ENCODE results near the gene FKBP1B. TPM values are rescaled to one million over a fixed set of nuclear protein-coding genes. Genes with fewer than 3 reads are reported as not detected.
A peak's percentile ranks its signal among the peaks of the same experiment; 100 is the strongest.
"Not testable (repeated sequence)": the region's sequence is repeated elsewhere in the genome, so short reads cannot be mapped to it uniquely, and the experiment has no call there.

The FKBP1B gene
- 6.1 TPM for total RNA-seq

DNA sequence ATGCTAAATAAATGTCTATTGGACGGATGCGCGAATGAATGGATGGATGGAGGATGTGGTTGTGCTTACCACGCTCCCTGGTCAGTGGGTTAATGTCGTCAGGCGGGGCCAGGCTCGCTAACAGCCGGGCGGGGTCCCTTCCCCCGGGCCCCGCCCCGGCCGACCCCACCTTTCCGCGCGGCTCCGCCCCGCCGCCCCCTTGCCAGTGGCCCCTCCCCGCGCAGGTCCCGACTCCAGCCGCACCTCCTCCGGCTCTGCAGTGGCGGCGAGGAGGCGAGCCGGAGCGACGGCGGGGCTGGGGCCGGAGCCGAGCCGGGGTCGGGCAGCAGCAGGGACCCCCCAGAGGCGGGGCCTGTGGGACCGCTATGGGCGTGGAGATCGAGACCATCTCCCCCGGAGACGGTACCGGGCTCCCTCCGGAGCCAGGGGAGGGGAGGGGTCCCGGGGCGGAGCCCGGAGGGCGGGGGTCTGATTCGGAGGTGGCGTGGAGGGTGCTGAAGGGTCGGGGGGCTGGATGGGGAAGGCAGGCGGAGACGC lies at the start of gene FKBP1B:
Gene FKBP1B (plus strand): TSS at position 257 of the 537 bp plus-strand sequence. CDS start 109 bp downstream, at position 366.
- peak; percentile 72 for DNase-seq

GRCh38 chr2:24007693-24008092 lies 41.8 kb upstream of the FKBP1B start:
- DNase-seq, result no peak

- DNase-seq, result no peak
Measured at GRCh38 chr2:24008672-24009366, 40.7 kb upstream of the FKBP1B start.

GRCh38 chr2:24009367-24009679 lies 40.2 kb upstream of the FKBP1B start:
- DNase-seq, result no peak

- no peak for DNase-seq
Measured at GRCh38 chr2:24009680-24010476, 39.7 kb upstream of the FKBP1B start, which contains the start of gene MFSD2B. TSS of gene MFSD2B (plus strand) at chr2:24010085. CDS start at chr2:24010097, 12 bp downstream.

DNA sequence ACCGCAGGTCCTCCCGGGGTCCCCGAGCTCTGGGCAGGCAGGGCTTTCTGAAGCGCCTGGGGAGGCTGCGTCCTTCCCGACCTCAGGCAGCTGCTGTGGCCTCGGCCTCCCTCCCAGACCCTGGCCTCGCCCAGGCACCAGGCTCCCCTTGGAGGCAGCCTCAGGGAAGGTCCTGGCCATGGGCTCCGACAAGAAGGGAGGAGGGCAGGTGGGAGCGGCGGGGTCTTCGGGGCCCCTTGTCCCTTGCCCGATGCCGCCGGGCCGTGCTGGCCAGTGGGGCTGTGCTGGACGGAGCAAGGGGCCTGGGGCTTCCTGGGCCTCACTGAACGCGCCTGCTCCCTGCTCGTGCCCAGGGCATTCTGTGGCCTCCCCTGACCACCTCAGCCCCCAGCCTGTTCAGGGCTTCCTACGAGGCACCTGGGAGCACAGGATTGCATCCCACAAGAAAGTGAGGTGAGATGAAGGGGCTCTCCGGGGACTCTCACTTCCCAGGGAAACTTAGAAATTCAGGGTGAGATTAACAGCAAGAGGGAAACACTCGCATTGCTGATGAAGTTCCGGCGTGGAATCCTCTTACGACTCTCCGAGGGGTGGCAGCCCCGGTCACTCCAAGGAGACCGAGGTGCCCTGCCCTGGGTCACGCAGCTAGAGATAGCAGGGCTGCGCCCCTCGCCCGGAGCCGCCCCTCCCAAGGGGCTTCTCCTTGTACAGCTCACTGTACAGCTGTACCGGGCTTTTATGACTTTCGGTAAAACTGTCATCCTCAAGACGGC lies 38.9 kb upstream of the FKBP1B start:
- DNase-seq, result no peak

- no peak for DNase-seq
Measured at GRCh38 chr2:24011250-24012104, 38.1 kb upstream of the FKBP1B start.

- DNase-seq, result no peak
Measured at GRCh38 chr2:24012521-24013188, 36.9 kb upstream of the FKBP1B start.

GRCh38 chr2:24014902-24015301 lies 34.6 kb upstream of the FKBP1B start:
- DNase-seq, result not testable (repeated sequence)

- DNase-seq, result no peak
Measured at GRCh38 chr2:24015562-24016375, 33.8 kb upstream of the FKBP1B start.

- DNase-seq, result no peak
Measured at GRCh38 chr2:24016376-24016761, 33.2 kb upstream of the FKBP1B start.

DNA sequence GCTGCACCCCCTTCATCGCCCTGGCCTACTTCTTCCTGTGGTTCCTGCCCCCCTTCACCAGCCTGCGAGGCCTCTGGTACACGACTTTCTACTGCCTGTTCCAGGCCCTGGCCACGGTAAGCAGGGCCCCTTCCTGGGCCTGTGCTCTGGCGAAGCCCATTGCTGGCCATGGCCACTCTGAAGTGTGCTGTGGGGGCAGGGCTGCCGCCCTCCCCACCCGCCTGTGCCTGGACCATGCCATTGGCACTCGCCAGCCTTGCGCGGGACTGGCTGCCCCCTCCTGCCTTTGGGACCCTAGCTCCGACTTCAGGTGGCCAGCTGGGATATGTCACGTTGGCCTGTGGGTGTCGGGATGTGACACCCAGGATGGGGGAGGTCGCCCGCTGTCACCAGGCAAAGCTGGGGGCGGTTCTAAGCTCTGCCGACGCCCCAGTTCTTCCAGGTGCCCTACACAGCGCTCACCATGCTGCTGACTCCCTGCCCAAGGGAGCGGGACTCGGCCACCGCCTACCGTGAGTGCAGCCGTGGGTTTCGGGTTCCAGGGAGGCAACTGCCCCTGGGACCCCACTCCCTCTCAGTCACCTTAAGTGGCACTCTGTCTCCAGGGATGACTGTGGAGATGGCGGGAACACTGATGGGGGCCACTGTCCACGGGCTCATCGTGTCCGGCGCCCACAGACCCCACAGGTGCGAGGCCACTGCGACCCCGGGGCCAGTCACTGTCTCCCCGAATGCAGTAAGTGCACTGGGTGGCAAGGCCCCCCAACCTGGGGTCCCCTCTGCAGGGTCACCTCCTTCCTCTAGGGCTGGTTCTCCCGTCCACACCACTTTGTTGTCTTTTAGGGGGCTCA lies 32.5 kb upstream of the FKBP1B start:
- DNase-seq, result no peak

DNA sequence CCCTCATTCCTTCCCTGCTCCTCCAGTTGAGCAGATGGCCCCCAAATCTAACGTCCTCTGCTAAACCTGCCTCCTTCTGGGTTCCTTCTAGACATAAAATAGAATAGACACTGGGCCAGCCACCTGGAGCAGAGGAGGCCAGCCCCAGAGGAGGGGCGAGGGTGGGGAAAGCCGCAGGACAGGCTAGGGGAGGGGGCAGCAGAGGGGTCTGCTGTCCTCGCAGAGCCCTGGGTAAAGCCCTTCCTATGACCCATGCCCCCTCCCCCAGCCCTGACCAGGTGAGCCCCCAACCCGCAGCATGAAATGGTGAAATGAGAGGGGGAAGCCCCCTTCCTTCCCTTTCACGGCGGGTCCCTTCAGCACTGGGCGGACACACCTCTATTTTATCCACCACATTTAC lies 31.8 kb upstream of the FKBP1B start:
- DNase-seq, result no peak

DNA sequence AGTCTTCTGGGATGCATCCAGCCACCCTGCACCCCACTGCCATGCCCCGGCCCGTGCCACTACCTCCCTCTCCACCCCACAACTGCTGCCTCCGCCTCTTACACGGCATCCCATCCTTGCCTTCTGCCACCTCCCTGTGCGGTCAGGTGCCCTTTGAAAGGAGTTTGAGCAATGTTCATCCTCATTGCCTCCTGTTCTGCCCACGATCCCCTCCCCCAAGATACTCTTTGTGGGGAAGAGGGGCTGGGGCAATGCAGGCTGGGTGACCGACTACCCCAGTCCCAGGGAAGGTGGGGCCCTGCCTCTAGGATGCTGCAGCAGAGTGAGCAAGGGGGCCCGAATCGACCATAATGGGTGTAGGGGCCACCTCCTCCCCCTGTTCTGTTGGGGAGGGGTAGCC lies 31.3 kb upstream of the FKBP1B start:
- no peak for DNase-seq

- DNase-seq, result no peak
Measured at GRCh38 chr2:24019729-24020128, 29.8 kb upstream of the FKBP1B start.

DNA sequence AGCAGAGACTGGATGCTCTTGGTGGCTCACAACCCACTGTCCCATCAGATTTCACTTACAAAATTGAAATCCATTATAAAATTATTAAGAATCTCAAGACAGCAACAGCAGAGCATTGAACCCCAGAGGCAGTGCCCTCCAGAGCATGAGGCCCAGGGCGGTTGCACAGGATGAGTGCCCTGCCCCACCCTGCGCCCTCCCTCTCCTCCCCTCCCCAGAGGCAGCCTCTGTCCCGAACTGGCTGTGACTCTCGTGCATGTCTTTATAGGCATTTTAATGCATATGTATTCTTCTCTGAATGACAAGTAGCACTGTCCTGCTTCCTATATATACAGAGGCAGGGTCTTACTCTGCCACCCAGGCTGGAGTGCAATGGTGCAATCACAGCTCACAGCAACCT lies 29.3 kb upstream of the FKBP1B start:
- no peak for DNase-seq

DNA sequence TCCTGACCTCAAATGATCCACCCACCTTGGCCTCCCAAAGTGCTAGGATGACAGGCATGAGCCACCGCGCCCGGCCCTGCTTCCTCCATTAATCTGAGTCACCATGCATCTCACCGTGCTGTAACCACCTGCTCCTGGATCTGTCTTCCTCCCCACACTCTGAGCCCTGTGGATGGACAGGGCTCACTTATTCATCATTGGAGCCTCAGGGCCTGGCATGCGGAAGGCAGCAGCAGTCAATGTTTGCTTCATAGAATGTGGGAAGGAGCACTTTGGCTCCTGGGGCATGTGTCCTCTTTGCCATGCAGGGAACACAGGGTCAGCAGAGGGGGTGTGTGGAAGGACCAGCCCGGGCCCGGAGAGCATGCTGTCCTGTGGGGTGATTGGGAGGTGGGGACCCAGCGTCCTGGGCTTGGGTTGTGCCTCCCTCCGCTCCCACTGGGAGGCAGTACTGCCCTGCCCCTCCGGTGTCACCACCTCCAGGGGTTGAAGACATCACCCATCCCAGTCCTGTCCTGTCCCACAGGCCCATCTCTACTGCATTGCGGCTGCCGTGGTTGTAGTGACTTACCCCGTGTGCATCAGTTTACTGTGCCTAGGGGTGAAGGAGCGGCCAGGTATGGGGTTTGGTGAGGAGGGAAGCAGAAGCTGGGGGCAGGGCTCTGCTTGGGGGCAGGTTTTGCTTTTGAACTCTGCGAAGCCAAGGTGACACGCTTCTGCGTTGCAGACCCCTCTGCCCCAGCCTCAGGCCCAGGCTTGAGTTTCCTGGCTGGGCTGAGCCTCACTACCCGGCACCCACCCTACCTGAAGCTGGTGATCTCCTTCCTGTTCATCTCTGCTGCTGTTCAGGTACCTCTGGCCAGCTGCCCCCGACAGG lies 28.2 kb upstream of the FKBP1B start:
- no peak for DNase-seq

GRCh38 chr2:24022324-24022974 lies 27.1 kb upstream of the FKBP1B start:
- no peak for DNase-seq
